Peyer's patch (tissue), 4 donors: ENCODE results near the gene RAD51B.
A peak's percentile ranks its signal among the peaks of the same experiment; 100 is the strongest.

ENCODE experiments used
- CTCF ChIP-seq, 6 experiments: fragments of 450-650 bp in 4 of 6; fragments of 200-600 bp in 2 of 6; sonication (generic) in 1 of 6; IDR thresholded peaks; one replicate each; pipeline ENCODE4 v1.5.1; 2017 to 2019; ENCODE audit warnings: antibody characterized with exemption in 6 of 6, mild to moderate bottlenecking in 3 of 6, moderate library complexity in 1 of 6
- POLR2A ChIP-seq, 2 donors: fragments of 450-650 bp; IDR thresholded peaks; one replicate each; pipeline ENCODE4 v1.5.1; 2017; ENCODE audit warnings: antibody characterized with exemption in 2 of 2, mild to moderate bottlenecking in 2 of 2, moderate library complexity in 2 of 2

GRCh38 chr14:68248481-68249255 lies 429.1 kb downstream of the RAD51B start:
- TF ChIP-seq POLR2A (IDR thresholded peaks at IDR 0.05) (no peak), CTCF (IDR thresholded peaks at IDR 0.05) (peak; percentile 36 to 84 (median 79))
